Small intestine (tissue), 7 donors: ENCODE results near the gene IFRD2. TPM values are rescaled to one million over a fixed set of nuclear protein-coding genes. Genes with fewer than 3 reads are reported as not detected.

Experiments used
- DNase-seq, 2 donors: peaks; one replicate each; pipeline versions ENCODE4 v3.0.0 to v3.0.0-alpha.2; 2013
- FAIRE-seq: peaks from 2 replicates; lab custom pipeline; 2012; peaks lifted over from hg19 to GRCh38; lab: Jason Lieb, UNC
- H3K27ac ChIP-seq, 3 donors: one replicate each; pipeline ENCODE4 v1.5.1; 2013; ENCODE audit warnings: low read length in 2 of 3, mild to moderate bottlenecking in 2 of 3, control low read depth in 1 of 3, inconsistent platforms in 1 of 3, low read depth in 1 of 3, moderate library complexity in 1 of 3
- H3K27me3 ChIP-seq, 3 donors: one replicate each; pipeline ENCODE4 v1.6.1; 2013; ENCODE audit warnings: low read length in 3 of 3, inconsistent platforms in 1 of 3; ENCODE audit not compliant: control insufficient read depth in 3 of 3, insufficient read depth in 3 of 3
- H3K36me3 ChIP-seq, 3 donors: one replicate each; pipeline ENCODE4 v1.6.1; 2013; ENCODE audit warnings: low read length in 3 of 3, inconsistent platforms in 1 of 3, low read depth in 1 of 3, mild to moderate bottlenecking in 1 of 3, moderate library complexity in 1 of 3; ENCODE audit not compliant: control insufficient read depth in 3 of 3, insufficient read depth in 2 of 3
- H3K4me1 ChIP-seq, 3 donors: one replicate each; pipeline ENCODE4 v1.6.1; 2013; ENCODE audit warnings: low read length in 2 of 3, inconsistent platforms in 1 of 3, low read depth in 1 of 3, mild to moderate bottlenecking in 1 of 3, moderate library complexity in 1 of 3; ENCODE audit not compliant: control insufficient read depth in 3 of 3, insufficient read depth in 2 of 3
- H3K4me3 ChIP-seq, 3 donors: one replicate each; pipeline ENCODE4 v1.5.1; 2013; ENCODE audit warnings: low read length in 3 of 3, control low read depth in 1 of 3, inconsistent platforms in 1 of 3, low read depth in 1 of 3, mild to moderate bottlenecking in 1 of 3, moderate library complexity in 1 of 3
- H3K9me3 ChIP-seq, 2 donors: one replicate each; pipeline ENCODE4 v1.6.1; 2013; ENCODE audit warnings: low read depth in 1 of 2, low read length in 1 of 2; ENCODE audit not compliant: control insufficient read depth in 2 of 2, insufficient read depth in 1 of 2
- WGBS, 3 donors: extraction: QIAGEN DNeasy Blood & Tissue Kit; methylation state at CpG; one replicate each; pipeline ENCODE4 v1.1.7; 2013; 5-methylcytosine and 5-hydroxymethylcytosine counted together
- polyA plus RNA-seq, 4 donors: library from polyadenylated mRNA; stranded (reverse) in 3 of 4; unstranded in 1 of 4; fragments of 200-250 nt in 3 of 4; fragments of 120-200 nt in 1 of 4; gene quantifications; one replicate each; pipeline versions ENCODE4 v1.2.1 to v1.2.3, GENCODE V29; 2013
- donor health status: healthy with polysubstance abuse.
- donor health status: control.
- donor health status: control.
- donor health status: Bipolar disorder and iron deficiency.
- donor health status: healthy.

Gene IFRD2
- polyA plus RNA-seq, 4 donors = 46.3 to 93.4 (median 71.0) TPM

DNA sequence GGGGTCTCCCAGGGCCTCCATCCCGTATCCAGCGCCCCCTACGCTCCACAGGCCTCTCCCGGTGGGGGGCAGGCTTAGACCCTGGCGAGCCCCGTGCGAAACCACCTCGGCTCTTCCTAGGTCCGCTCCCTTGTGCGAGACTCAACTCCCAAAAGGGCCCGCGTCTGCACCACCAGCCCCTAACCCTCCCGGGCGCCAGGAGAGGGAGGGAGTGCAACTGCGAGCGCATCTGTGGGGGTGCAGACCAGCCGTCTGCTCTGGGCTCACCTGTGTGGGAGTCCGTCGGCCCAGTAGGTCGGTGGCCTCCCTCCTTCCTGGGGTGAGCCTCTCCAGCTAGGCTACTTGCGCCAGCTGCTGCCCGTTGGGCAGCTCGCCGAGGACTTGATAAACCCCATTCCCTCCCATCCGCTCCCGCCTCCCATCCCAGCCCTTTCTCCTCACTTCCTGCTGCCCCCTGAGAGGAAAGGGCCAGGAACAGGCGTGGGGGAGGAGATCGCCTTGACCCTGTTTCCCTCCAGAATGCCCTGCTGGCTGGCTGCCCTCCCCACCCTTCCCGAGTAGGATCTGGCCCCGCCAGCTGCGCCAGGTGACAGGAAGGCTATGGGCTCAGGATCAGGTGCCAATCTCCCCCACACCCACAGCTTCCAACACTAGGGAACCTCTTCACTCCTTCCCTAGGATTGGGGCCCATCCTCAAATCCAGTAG, 30.3 kb upstream of the IFRD2 start, which contains the start of gene HYAL2:
HYAL2 (minus strand) TSS at position 360 of the 706 bp plus-strand sequence. CDS start 2,256 bp downstream, outside the sequence.
- Histone ChIP-seq H3K9me3 (no peaks in the 10 kb centered on the region), H3K4me3 (peak within 1 kb of the TSS; percentile 61 to 72 (median 69)), H3K4me1 (peaks cover 2 to 67% (median 9%) of the 10 kb centered on the region in 3 donors), H3K36me3 (peaks cover 0 to 54% (median 3%) of the 10 kb centered on the region in 3 donors), H3K27me3 (no peaks in the 10 kb centered on the region), H3K27ac (peak within 1 kb of the TSS; percentile 77 to 96 (median 94))
- 16 to 42% (median 37%) methylated on average over 25 to 31 of the region's 31 CpGs for WGBS, 3 donors
- DNase-seq = peak; percentile 37 to 42
- FAIRE-seq = no peak

DNA sequence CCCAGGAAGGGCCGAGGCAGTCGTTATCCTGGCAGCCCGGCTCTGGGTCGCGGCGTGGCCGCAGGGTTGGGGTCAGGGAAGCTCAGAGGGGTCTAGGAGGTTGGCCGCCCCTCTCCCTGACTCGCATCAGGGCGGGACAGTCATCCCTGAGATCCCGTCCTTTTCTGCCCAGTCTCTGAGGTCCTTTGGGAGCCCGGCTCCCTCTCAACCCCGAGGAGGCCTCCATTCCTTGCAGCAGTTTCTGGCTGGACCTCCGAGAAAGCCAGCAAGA, 29.8 kb upstream of the IFRD2 start:
- FAIRE-seq = no peak
- no peaks in the 10 kb centered on the region for H3K27me3 ChIP-seq
- peak overlapping the region in 2 of 3 donors; percentile 61 to 72 for H3K4me3 ChIP-seq
- H3K27ac ChIP-seq = peak overlapping the region; percentile 77 to 96 (median 94)
- peaks cover 0 to 58% (median 3%) of the 10 kb centered on the region in 3 donors for H3K36me3 ChIP-seq
- no peaks in the 10 kb centered on the region for H3K9me3 ChIP-seq
- DNase-seq = no peak
- peaks cover 2 to 67% (median 5%) of the 10 kb centered on the region in 3 donors for H3K4me1 ChIP-seq
- WGBS, 3 donors = 8 to 24% (median 23%) methylated on average over 12 to 14 of the region's 14 CpGs

GRCh38 chr3:50321336-50322114, 29.3 kb upstream of the IFRD2 start:
- H3K9me3 ChIP-seq = no peaks in the 10 kb centered on the region
- DNase-seq (peak; percentile 91 to 97), FAIRE-seq (no peak)
- peaks cover 2 to 67% (median 3%) of the 10 kb centered on the region in 3 donors for H3K4me1 ChIP-seq
- peaks cover 0 to 58% (median 3%) of the 10 kb centered on the region in 3 donors for H3K36me3 ChIP-seq
- peak overlapping the region; percentile 77 to 96 (median 94) for H3K27ac ChIP-seq
- no peaks in the 10 kb centered on the region for H3K27me3 ChIP-seq
- 0% methylated on average over 42 to 59 of the region's 59 CpGs for WGBS, 3 donors
- peak overlapping the region; percentile 61 to 72 (median 69) for H3K4me3 ChIP-seq

DNA sequence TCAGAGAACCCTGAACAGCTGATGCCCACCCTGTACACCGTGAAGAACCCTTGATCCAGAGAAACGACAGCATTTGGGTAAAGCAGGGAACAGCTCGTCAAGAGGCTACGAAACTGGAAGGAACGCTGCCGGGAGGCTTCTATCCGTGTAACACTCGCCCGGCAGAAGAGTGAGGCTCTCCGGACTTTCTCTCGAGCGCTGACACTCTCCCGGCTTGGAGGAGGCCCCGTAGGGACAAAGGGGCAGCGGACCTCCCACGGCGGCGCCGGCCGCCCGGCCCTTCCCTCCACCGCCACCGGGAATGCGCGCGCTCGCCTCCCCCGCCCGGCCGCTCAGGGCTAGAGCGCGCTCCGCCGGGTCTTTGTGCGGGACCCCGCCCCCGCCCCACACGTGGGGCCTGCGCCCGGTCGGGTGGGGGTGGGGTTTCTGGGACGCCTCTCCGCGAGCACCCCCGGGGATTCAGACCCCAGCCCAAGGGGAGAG, 28.7 kb upstream of the IFRD2 start:
- H3K4me1 ChIP-seq = peaks cover 3 to 71% (median 5%) of the 10 kb centered on the region in 3 donors
- no peaks in the 10 kb centered on the region for H3K27me3 ChIP-seq
- DNase-seq (peak; percentile 79 to 95), FAIRE-seq (no peak)
- peak overlapping the region; percentile 61 to 72 (median 69) for H3K4me3 ChIP-seq
- H3K27ac ChIP-seq = peak overlapping the region; percentile 35 to 96 (median 94)
- peaks cover 0 to 57% (median 3%) of the 10 kb centered on the region in 3 donors for H3K36me3 ChIP-seq
- H3K9me3 ChIP-seq = no peaks in the 10 kb centered on the region
- WGBS, 3 donors = 0% methylated on average over 29 to 45 of the region's 45 CpGs

- peak overlapping the region; percentile 61 to 72 (median 69) for H3K4me3 ChIP-seq
- DNase-seq (no peak), FAIRE-seq (no peak)
- no peaks in the 10 kb centered on the region for H3K27me3 ChIP-seq
- peaks cover 0 to 55% (median 3%) of the 10 kb centered on the region in 3 donors for H3K36me3 ChIP-seq
- H3K27ac ChIP-seq = peak overlapping the region; percentile 35 to 96 (median 94)
- H3K9me3 ChIP-seq = no peaks in the 10 kb centered on the region
- H3K4me1 ChIP-seq = peaks cover 3 to 71% (median 5%) of the 10 kb centered on the region in 3 donors
- WGBS, 3 donors = 77 to 85% (median 81%) methylated on average over 29 of the region's 29 CpGs
These were observed 27.8 kb upstream of the IFRD2 start for GRCh38 chr3:50319894-50320625.

- no peak overlapping the region for H3K27ac ChIP-seq
- no peaks in the 10 kb centered on the region for H3K27me3 ChIP-seq
- H3K4me3 ChIP-seq = no peak overlapping the region
- 85 to 95% (median 92%) methylated on average over 16 of the region's 16 CpGs for WGBS, 3 donors
- no peaks in the 10 kb centered on the region for H3K9me3 ChIP-seq
- H3K36me3 ChIP-seq = peaks cover 0 to 58% (median 3%) of the 10 kb centered on the region in 3 donors
- H3K4me1 ChIP-seq = peaks cover 3 to 70% (median 5%) of the 10 kb centered on the region in 3 donors
- FAIRE-seq = no peak
- DNase-seq = no peak
These were observed 27.1 kb upstream of the IFRD2 start for GRCh38 chr3:50319181-50319893.

- FAIRE-seq = no peak
These were observed 26.4 kb upstream of the IFRD2 start for GRCh38 chr3:50318615-50319014.

More at GRCh38 chr3:50318615-50319014, 26.4 kb upstream of the IFRD2 start:
- H3K4me1 ChIP-seq = peaks cover 3 to 62% (median 5%) of the 10 kb centered on the region in 3 donors
- 78 to 83% (median 81%) methylated on average over 10 of the region's 10 CpGs for WGBS, 3 donors
- no peak for DNase-seq
- no peak overlapping the region for H3K27ac ChIP-seq
- no peak overlapping the region for H3K4me3 ChIP-seq
- no peaks in the 10 kb centered on the region for H3K27me3 ChIP-seq
- H3K36me3 ChIP-seq = peaks cover 0 to 60% (median 0%) of the 10 kb centered on the region in 3 donors
- no peaks in the 10 kb centered on the region for H3K9me3 ChIP-seq
